ENCODE results near the gene CNTNAP2. TPM values are rescaled to one million over a fixed set of nuclear protein-coding genes. Genes with fewer than 3 reads are reported as not detected.

Gene CNTNAP2
- total and polyA plus RNA-seq, 2 of the 8 experiments (the other 6 are each of a cell fraction or from before 2014, with no cell fraction given) = 27.9 to 71.0 TPM

DNA sequence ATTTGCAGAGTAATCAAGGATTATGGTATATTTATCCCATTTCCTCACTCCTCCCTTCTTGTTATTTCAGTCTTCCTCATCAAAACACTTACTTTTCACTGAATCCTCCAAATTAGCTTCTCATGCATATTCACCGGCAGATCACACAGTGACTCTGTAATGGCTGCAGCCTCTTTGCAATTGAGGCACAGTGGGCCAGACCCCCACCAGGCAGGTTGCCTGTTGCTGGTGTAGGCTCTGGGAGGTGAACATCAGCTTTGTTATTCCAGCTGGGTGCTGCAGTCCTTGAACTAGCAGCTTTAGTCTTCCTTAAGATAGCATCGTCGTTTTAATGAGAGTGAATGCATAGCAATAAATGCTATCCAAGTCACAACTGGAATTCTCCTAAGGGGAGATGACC, 449.3 kb downstream of the CNTNAP2 start (continued):
- TF ChIP-seq, protein P1, sequence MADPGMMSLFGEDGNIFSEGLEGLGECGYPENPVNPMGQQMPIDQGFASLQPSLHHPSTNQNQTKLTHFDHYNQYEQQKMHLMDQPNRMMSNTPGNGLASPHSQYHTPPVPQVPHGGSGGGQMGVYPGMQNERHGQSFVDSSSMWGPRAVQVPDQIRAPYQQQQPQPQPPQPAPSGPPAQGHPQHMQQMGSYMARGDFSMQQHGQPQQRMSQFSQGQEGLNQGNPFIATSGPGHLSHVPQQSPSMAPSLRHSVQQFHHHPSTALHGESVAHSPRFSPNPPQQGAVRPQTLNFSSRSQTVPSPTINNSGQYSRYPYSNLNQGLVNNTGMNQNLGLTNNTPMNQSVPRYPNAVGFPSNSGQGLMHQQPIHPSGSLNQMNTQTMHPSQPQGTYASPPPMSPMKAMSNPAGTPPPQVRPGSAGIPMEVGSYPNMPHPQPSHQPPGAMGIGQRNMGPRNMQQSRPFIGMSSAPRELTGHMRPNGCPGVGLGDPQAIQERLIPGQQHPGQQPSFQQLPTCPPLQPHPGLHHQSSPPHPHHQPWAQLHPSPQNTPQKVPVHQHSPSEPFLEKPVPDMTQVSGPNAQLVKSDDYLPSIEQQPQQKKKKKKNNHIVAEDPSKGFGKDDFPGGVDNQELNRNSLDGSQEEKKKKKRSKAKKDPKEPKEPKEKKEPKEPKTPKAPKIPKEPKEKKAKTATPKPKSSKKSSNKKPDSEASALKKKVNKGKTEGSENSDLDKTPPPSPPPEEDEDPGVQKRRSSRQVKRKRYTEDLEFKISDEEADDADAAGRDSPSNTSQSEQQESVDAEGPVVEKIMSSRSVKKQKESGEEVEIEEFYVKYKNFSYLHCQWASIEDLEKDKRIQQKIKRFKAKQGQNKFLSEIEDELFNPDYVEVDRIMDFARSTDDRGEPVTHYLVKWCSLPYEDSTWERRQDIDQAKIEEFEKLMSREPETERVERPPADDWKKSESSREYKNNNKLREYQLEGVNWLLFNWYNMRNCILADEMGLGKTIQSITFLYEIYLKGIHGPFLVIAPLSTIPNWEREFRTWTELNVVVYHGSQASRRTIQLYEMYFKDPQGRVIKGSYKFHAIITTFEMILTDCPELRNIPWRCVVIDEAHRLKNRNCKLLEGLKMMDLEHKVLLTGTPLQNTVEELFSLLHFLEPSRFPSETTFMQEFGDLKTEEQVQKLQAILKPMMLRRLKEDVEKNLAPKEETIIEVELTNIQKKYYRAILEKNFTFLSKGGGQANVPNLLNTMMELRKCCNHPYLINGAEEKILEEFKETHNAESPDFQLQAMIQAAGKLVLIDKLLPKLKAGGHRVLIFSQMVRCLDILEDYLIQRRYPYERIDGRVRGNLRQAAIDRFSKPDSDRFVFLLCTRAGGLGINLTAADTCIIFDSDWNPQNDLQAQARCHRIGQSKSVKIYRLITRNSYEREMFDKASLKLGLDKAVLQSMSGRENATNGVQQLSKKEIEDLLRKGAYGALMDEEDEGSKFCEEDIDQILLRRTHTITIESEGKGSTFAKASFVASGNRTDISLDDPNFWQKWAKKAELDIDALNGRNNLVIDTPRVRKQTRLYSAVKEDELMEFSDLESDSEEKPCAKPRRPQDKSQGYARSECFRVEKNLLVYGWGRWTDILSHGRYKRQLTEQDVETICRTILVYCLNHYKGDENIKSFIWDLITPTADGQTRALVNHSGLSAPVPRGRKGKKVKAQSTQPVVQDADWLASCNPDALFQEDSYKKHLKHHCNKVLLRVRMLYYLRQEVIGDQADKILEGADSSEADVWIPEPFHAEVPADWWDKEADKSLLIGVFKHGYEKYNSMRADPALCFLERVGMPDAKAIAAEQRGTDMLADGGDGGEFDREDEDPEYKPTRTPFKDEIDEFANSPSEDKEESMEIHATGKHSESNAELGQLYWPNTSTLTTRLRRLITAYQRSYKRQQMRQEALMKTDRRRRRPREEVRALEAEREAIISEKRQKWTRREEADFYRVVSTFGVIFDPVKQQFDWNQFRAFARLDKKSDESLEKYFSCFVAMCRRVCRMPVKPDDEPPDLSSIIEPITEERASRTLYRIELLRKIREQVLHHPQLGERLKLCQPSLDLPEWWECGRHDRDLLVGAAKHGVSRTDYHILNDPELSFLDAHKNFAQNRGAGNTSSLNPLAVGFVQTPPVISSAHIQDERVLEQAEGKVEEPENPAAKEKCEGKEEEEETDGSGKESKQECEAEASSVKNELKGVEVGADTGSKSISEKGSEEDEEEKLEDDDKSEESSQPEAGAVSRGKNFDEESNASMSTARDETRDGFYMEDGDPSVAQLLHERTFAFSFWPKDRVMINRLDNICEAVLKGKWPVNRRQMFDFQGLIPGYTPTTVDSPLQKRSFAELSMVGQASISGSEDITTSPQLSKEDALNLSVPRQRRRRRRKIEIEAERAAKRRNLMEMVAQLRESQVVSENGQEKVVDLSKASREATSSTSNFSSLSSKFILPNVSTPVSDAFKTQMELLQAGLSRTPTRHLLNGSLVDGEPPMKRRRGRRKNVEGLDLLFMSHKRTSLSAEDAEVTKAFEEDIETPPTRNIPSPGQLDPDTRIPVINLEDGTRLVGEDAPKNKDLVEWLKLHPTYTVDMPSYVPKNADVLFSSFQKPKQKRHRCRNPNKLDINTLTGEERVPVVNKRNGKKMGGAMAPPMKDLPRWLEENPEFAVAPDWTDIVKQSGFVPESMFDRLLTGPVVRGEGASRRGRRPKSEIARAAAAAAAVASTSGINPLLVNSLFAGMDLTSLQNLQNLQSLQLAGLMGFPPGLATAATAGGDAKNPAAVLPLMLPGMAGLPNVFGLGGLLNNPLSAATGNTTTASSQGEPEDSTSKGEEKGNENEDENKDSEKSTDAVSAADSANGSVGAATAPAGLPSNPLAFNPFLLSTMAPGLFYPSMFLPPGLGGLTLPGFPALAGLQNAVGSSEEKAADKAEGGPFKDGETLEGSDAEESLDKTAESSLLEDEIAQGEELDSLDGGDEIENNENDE (IDR thresholded peaks at IDR 0.05; ENCODE audit: insufficient replicate concordance, low read length) = no peak
- TF ChIP-seq EGR1 (IDR thresholded peaks at IDR 0.05; ENCODE audit: borderline replicate concordance, low read depth, low read length) = no peak
- TF ChIP-seq TBP (IDR thresholded peaks at IDR 0.05; ENCODE audit: low read depth, low read length) = no peak
- TF ChIP-seq HDAC2 (IDR thresholded peaks at IDR 0.05; ENCODE audit: borderline replicate concordance in 1 of 2, low read depth in 2 of 2, low read length in 2 of 2) = no peak
- no peak for TF ChIP-seq ZNF274 (IDR thresholded peaks at IDR 0.05; ENCODE audit: borderline replicate concordance, extremely low read depth, low read length)
- no peak for TF ChIP-seq SP1 (IDR thresholded peaks at IDR 0.05; ENCODE audit: low read depth, low read length)
- no peak for TF ChIP-seq TCF12 (IDR thresholded peaks at IDR 0.05; ENCODE audit: low read depth, low read length)
- TF ChIP-seq KDM5A (IDR thresholded peaks at IDR 0.05; ENCODE audit: low read length) = no peak
- no peak for TF ChIP-seq CEBPB (IDR thresholded peaks at IDR 0.05; ENCODE audit: low read depth, low read length)
- no peak for TF ChIP-seq BACH1 (IDR thresholded peaks at IDR 0.05; ENCODE audit: low read length)
